ENCODE data around the gene CYP4F8.

CYP4F8 gene

DNA sequence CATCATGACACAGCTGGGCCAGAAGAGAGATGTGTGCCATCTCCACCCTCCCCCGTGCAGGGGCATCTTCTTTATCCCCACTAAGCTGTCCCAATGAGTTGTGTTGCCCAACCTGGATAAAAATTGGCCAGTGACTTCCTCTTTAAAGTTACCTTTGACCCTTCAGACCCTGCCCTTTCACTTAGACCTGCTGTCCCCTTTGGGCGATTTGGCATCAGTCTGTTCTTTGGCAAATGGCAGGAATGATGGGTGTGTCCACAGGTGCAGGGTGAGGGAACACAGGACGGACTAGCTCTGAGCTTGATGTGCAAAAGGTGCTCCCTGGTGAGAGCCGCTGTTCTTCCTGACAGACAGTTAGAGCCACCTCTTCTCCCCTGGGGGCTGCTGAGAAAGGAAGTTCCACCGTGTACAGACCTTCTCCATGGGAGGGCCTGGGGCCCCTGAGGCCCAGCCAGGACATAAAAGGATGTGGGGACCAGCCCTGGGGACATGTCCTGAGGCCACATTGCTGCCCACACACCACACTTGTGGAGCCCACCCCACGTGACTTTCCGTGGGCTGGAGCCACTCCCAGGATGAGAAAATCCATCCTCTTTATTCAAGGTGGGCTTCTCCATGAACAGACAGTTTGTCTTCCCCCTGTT, 1.7 kb downstream of the CYP4F8 start:
- DNase-seq, result no peak

DNA sequence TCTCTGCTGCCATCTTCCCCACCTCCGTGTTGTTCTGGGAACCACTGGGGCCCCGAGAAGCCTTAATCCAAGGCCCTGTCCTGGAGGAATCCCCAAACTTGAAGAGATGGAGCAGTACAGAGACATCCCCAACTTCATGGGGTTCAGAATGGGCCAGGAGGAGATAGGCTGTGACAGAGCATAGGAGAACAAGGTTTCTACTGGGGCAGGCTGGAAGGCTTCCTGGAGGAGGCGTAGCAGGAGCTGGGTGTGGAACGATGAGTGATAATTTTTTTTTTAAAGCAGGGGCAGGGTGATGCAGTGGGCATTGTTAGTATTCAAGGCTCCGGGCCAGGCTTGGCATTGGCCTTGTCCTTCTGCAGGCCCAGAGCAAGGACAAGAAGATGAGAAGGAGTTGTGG, 3.3 kb downstream of the CYP4F8 start:
- DNase-seq, result no peak

DNA sequence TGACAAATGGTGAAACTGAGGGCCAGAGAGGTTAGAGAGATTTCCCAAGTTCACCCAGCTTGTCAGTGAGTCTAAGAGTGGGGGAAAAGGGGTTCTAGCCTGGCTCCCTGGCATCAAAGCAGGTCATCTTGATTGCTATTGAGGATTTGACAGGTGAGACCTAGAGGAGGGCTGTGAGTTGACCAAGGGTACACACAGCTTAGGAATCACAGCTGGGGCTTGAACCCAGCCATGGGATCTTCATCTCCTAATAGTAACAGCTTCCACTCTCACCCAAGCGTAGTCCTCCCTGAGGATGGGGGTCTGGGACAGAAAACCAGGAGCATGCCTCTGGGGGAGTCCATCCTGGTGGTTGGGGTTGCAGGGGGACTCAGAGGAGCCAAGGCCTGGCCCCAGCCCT, 6.8 kb downstream of the CYP4F8 start:
- DNase-seq, result no peak

DNA sequence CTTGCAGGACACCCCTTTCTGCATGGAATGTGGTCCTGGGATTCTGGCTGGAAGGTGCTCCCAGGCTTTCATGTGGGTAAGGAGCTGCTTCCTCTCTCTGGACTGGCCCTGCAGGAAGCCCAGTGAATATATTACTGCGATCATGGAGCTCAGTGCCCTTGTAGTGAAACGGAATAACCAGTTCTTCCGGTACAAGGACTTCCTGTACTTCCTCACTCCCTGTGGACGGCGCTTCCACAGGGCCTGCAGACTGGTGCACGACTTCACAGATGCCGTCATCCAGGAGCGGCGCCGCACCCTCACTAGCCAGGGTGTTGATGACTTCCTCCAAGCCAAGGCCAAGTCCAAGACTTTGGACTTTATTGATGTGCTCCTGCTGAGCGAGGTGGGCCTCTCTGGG, 8.0 kb downstream of the CYP4F8 start:
- DNase-seq, result no peak

DNA sequence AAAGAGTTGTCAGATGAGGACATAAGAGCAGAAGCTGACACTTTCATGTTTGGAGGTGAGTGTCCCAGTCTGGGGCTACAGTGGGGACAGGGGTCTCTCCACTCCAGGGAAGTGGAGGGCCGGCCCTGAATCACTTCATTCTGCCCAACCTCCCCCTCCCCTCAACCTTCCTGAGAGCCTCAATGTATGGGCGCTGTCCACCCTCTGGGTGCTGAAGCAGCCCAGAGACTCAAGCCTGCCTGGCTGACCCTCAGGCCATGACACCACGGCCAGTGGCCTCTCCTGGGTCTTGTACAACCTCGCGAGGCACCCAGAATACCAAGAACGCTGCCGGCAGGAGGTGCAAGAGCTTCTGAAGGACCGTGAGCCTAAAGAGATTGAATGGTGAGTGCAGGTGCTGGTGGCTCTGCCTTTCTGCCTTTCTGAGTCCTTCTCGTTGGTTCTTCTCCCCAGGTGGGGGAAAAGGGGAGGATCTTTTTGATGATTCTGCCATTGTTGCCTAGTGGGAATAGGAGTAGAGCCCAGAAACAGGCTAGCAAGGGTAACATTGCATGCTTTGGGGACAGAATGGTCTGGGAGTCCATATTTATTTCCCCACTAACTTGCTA, 8.8 kb downstream of the CYP4F8 start:
- no peak for DNase-seq

DNA sequence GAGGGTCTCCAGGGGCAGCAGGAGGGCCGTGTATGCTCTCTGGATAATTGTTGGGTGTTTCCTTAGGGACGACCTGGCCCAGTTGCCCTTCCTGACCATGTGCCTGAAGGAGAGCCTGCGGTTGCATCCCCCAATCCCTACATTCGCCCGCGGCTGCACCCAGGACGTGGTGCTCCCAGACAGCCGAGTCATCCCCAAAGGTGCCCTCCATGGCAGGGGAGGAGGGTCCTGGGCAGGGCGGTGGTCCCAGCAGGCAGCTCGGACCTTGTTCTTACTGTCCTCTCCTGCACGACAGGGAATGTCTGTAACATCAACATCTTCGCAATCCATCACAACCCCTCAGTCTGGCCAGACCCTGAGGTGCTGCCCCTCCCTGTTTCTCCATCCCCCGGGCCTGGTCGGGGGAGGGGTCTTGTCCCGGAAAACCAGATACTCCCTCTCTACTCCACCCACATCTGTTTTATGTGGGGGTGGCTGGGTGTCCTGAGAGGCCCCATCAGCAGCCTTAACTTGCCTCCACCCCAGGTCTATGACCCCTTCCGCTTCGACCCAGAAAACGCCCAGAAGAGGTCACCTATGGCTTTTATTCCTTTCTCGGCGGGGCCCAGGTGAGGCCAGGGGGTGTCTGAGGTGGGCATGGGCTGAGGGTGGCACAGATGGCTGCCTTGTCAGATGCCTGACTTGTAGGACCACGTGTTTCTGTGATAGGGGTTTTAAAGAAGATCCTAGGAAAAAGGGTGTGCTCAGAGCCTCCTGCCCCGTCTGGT, 13.4 kb downstream of the CYP4F8 start:
- DNase-seq, result no peak

DNA sequence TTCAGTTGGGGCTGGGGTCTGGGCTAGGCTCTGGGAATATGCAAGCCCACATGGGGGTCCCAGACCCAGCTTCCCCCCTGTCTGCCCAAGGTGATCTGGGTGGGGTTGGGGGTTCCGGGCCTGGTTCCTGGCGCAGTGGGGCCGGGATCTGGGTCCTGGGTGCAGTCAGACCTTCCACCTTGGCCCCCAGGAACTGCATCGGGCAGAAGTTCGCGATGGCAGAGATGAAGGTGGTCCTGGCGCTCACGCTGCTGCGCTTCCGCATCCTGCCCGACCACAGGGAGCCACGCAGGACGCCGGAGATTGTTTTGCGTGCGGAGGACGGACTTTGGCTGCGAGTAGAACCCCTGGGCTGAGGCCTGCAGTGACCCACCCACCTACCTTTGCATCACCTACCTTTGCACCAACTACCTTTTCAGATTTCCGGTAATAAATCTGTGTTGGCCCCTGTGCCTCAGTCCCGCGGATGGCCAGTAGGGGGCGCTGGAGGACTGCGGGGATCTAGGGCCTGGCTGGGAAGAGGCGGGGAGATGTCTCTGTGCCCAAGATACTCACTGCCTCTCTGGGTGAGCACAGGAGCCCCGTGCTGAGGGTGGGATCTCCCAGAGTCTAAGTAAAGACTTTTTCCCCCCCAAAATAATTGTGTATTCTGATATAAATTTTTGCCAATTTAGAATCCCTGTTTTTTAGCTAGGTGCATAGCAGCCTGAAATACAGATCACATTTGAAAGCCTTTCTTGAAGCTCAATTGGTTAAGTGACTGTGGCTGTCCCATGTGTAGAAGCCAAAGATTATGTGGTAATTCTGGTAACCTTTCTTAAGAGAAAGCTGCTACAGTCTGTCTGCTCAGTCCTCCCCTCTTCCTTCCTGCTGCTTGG, 14.2 kb downstream of the CYP4F8 start:
- DNase-seq, result peak; percentile 90

DNA sequence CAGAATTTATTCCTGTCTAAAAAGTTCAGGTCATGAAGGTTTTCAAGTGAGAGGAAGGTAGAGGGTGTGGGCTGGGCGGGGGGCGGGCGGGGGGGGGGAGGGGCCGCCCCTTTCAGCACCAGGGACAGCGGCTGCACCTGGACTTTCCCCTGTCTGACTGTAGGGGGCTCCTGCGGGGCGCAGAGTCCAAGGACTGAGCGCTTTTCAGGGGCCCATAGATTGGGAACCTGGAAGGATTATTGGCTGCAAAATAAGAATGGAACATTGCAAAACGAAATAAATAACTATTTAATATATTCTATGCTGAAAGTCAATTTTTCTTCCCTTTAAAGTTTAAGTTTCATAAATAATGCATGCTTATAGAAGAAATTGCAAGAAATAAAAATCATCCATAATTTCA, 16.8 kb downstream of the CYP4F8 start:
- DNase-seq, result no peak

DNA sequence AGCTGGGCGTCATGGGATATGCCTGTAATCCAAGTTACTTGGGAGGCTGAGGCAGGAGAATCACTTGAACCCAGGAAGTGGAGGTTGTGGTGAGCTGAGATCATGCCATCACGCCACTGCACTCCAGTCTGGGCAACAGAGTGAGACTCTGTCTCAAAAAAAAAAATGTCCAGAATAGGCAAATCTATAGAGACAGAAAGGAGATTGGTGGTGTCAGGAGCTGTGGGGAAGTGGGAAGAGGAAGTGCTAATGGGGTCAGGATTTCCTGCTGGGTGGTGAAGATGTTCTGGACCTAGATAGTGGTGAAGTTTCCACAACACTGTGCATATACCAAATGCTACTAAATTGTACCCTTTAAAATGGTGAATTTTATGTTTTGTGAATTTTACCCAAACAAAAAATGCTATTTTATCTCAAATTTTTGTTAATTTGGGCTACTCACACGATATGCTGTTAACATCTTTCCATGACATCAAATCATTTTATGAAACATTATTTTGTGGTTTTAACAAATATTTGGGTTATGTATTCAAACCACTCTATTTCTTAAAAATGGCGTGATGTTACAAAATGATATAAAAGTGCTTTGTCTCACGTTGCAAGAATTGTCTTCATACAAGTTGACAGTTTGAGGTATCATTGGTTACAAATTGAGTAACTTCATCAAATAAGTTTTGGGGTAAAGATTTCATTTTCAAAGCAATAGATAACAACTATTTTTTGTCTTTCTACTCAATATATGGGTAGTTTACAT, 18.2 kb downstream of the CYP4F8 start:
- no peak for DNase-seq

DNA sequence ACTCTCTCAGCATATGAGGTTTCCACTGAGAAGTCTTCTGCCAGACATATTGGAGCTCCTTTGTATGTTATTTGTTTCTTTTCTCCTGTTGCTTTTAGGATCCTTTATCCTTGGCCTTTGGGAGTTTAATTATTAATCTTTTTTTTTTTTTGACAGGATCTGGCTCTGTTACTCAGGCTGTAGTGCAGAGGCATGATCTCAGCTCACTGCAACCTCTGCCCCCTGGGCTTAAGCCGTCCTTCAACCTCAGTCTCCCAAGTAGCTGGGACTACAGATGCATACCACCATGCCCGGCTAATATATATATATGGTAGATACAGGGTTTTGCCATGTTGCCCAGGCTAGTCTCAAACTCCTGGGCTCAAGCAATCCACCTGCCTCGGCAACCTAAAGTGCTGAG, 19.1 kb downstream of the CYP4F8 start:
- no peak for DNase-seq

DNA sequence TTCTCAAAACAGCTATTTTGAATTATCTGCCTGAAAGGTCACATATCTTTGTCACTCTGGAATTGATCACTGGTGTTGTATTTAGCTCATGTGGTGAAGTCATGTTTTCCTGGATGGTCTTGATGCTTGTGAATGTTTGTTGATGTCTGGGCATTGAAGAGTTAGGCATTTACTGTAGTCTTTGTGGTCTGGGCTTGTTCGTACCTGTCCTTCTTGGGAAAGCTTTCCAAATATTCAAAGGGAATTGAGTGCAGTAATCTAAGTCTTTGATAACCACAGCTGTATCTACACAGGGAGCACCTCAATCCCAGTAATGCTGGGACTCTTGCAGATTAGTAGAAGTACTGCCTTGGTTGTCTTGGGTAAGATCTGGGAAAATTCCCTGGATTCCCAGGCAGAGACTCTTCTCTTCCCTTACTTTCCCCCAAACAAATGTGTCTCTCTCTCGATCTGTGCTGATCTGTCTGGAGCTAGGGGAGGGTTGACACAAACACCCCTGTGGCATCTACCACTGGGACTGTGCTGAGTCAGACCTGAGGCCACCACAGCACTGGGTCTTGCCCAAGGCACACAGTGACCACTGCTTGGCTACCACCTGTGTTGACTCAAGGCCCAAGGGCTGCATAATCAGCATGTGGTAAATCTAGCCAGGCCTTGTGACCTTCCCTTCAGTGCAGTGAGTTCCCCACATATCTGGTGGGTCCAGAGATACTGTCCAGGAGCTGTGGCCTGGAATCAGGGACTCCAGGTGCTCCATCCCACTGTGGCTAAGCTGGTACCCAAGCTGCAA, 20.2 kb downstream of the CYP4F8 start:
- DNase-seq, result no peak

DNA sequence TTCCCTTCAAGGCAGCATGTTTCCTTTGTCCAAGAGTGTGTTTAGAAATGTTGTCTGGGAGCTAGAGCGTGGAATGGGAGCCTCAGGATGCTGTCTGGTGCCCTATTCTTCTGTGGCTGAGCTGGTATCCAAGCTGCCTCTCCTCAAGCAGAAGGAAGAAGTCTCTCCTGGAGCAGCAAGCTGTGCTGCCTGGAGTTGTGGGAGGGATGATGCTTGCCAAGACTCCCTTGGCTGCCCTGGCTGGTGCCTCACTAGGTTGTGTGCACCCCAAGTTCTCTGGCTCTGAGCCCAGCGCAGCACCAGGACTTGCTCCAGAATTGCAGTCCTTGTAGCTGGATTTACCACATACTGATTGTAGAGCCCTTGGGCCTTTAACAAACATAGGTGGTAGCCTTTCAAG, 21.0 kb downstream of the CYP4F8 start:
- no peak for DNase-seq

DNA sequence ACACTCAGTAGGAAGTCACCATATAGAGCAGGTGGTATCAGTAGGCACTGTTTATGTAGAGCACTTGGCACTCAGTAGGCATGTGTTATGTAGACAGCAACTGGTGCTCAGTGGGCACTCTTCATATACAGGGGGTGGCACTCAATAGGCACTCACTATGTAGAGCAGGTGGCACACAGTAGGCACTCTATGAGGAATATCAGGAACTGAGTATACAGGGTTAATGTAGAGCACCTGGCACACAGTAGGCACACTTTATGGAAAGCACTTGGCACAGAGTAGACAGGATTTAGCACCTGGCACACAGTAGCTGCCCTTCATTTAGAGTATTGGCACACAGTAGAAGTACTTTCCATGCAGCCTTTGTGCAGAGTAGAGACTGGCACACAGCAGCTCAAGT, 24.6 kb downstream of the CYP4F8 start:
- DNase-seq, result no peak

DNA sequence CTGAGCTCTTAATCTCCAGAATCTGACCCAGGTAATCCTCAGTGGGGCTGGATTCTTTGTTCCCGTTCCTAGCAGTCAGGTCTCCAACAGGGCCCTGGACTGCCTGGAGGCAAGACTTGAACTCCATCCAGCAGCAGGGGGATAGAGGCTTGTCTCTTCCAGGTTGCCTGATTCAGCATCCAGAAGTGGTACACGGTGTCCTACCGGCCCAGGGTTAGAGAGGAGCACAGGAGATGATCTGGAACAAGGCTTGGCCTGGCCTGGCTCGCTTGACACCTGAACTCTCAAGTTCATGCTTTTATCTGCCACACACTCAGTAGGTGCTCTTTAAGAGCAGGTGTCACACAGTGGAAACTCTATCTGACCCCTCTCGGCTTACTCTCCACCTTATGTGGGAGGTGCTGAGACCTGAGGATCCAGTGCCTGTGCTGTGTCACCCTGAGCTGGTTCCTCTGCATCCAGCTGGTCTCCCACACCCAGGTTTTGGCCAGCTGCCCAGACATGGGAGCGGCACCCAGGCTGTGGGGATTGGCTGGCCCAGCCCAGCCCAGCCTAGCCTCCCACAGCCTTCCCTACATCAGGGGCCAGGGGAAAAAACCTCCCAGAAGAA, 25.4 kb downstream of the CYP4F8 start, which contains the start of gene CYP4F3:
CYP4F3 (plus strand) TSS at position 604 of the 610 bp plus-strand sequence. CDS start 519 bp downstream, outside the sequence.
- DNase-seq, result no peak

DNA sequence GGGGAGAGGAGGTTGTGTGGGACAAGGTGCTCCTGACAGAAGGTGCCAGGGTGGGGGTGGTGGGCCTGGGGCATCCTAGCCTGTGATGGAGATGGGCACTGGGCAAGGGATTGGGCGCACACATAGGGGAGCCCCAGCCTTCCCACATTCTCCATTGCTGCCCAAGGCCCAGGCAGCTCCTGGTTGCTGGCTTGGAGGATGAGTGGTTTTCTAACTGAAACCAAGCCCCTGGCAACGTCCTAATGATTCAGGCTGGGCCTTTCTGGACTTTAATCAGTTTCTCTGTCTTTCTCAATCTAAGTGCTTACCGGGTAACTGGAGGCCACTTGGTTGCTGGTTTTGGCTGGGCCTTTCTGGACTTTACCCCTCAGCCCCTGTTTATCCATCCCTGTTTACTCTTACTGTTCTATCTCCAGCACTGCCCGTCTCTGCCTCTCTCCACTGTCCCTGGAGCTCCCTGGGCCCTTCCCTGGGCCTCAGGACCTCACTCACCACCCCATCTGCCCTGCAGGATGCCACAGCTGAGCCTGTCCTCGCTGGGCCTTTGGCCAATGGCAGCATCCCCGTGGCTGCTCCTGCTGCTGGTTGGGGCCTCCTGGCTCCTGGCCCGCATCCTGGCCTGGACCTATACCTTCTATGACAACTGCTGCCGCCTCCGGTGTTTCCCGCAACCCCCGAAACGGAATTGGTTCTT, 26.0 kb downstream of the CYP4F8 start:
- DNase-seq, result no peak

DNA sequence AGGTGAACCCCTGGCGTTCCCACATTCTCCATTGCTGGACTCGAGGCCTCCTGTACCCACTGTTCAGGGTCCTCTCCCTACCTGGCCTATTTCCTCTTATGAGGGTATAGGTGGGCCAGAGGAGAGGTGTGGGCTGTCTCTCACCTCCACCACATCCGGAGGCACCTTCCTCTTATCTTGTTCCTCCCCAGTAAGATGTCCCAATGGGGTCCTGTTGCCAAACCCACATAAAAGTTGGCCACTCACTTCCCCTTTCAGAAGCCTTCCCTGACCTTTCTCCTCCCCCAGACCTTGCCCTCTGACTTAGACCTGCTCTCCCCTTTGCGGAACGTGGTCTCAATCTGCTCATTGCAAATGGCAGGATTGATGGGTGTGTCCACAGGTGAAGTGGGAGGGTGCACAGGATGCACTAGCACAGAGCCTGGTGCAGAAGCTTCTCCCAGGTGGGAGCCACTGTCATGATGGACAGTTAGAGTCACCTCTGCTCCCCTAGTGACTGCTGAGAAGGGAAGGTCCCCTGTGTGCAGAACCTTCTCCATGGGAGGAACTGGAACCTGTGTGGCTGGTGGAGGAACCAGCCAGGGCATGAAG, 27.0 kb downstream of the CYP4F8 start:
- DNase-seq, result no peak

DNA sequence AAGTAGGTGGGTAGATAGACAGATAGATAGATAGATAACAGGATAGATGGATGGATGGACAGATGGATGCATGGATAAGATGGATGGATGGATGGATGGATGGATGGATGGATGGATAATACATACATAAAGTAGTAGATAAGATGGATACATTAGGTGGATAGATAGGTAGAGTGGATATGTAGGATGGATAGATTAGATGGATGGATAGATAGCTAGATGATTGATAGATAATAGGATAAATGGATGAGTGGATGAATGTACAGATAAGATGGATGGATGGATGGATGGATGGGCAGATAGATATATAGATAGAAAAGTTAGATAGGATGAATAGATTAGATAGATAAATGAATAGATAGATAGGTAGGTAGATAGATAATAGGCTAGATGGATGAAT, 27.8 kb downstream of the CYP4F8 start:
- DNase-seq, result no peak

DNA sequence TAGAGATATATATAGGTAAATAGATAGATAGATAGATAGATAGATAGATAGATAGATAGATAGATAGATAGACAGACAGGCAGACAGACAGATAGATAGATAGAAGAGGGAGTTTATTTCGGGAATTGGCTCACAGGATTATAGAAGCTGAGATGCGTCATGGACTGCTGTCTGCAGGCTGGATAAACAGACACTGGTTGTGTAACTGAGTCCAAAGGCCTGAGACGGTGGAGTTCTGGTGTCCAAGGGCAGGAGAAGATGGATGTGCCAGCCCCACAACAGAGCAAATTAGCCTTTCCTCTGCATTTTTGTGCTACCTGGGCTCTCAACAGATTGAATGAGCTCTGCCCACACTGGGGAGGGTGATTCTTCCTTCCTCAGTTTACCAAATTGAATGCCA, 28.4 kb downstream of the CYP4F8 start:
- DNase-seq, result no peak

DNA sequence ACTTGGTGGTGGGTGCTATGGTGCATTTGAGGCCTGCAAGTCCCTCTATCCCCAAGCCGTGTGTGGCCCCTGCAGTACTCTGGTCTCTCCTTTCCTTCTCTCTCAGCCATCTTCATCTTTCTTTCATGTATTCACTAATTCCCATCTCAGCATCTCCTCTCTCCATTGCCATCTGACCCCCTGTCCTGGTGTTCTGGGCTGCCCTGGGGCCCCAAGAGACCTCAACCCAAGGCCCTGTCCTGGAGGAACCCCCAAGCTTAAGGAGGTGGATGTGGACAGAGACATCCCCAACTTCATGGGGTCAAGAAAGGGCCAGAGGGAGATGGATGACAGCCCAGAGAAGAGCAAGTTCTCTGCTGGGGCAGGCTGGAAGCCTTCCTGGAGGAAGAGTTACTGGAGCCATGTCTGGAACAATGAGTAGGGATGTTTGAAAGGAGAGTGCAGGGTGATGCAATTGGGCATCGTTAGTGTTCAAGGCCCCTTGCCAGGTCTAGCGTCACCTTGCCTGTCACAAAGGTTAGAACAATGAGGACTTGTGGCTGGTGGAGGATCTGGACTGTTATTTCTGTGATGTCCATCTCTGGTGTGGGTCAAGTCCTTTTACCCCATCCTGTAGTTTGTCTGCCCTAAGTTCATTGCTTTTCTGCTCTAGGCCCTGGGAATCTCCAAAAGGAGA, 29.2 kb downstream of the CYP4F8 start:
- DNase-seq, result no peak

DNA sequence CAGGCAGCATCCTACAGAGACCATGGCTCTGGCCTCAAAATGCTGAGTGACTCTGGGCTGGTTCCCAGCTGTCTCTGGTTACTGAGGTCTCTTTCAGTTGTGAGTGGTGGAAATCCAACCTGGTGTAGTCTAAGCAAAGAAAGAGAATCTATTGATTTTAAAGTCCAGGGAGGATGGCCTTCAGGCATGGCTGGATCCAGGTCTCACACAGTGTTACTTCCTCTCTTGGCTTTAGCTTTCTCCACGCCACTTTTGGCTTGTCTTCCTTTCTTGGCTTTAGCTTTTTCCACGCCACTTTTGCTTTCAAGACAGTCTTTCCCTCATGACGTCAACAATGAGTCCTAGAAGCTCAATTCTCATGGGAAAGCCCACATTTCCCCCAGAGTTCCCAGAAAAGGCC, 29.8 kb downstream of the CYP4F8 start:
- no peak for DNase-seq
